COLO668 (cell line): ENCODE results near the gene RPL5.
"Not testable (repeated sequence)": the region's sequence is repeated elsewhere in the genome, so short reads cannot be mapped to it uniquely, and the experiment has no call there.

Source experiments
- DNase-seq: peaks from one replicate; lab custom pipeline; 2025; ENCODE audit not compliant: unreplicated experiment; lab: John Stamatoyannopoulos, UW

The RPL5 gene

DNA sequence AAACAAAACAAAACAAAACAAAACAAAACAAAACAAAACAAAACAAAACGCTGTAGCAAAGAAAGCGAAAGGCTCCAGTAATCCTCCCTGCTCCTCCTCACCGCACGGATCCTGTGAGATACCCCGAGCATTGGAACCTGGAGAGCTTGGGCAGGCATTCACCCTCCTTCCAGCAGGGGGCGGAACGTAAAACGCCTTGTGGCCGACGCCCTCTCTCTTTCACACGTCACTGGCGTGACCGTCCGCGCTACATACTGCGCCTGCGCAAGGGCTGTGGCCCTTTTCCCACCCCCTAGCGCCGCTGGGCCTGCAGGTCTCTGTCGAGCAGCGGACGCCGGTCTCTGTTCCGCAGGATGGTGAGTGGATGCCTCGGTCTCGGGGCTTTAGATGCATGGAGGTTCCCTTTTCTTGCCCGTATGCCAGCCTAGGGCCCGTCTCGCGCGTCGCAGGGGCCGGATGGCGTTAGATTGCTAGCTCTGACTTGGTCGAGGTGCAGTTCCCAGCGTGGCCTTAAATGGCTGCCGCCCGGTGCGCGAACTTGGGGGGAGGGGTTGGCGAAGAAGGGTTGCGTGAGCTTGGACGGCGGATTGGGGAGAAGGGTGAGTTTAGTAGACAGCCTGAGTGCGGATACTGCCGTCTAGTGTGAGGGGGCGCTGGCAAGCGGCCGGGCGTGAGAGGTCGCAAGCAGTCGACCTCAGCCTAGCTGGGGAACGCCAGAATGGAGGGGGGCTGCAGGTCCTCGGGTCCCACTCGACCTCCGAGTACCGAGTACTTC, at the start of gene RPL5:
Gene RPL5, plus strand, starts transcription at position 279 of the 775 bp plus-strand sequence. Its CDS starts 75 bp downstream, at position 354.
- DNase-seq, result peak; percentile 99

DNA sequence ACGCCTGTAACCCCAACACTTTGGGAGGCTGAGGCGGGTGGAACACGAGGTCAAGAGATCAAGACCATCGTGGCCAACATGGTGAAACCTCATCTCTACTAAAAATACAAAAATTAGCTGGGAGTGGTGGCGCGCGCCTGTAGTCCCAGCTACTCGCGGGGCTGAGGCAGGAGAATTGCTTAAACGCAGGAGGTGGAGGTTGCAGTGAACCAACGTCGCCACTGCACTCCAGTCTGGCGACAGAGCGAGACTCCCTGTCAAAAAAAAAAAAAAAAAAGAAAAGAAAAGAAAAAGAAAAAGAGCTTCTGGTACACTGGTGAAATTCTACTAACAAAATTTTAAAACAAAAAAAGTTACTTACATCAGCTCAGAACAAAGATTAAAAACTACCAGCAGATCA, 48.3 kb upstream of the RPL5 start:
- DNase-seq, result not testable (repeated sequence)

GRCh38 chr1:92784021-92784638, 47.7 kb upstream of the RPL5 start:
- DNase-seq, result no peak

DNA sequence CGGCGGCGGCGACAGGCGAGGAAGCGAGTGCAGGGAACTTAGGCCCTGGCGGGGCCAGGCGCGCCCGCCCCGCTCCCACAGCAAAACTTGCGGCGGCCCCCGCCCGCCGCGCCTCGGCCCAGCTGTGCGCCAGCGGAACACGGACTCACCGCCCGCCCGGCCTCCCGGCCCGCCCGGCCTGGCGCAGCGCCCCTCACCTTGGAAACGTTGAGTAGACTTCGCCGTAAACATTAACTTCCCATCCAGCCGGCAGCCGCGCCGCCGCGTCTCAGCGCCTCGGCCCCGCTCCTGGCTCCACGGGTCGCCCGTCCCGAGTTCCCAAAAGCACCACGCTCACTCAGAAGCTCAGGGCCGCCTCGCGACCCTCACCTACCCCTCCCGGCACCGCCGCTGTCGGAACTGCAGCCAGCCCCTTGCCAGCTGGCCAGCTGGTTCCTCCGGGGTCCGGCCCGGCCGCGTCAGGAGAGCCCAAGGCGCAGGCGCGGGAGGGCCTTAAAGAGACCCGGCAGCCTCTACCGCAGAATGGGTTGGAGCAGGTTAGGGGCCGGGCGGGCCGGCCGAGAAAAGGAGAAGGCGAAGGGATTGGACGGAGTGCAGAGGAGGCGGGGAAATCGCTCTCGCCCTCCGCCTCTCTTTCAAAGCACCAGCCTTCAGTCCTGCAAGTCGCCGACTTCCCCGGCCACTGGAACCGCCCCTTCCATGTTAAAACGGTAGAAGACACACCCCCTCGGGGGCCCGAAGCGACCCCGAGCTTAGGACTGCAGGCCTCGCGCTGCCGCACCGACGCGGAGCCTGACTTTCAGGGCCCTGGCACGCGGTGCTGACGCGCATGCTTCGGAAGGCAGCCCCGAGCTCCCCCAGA, 47.0 kb upstream of the RPL5 start, which contains the start of gene EVI5:
Gene EVI5, minus strand, starts transcription at position 470 of the 862 bp plus-strand sequence. CDS start 48,562 bp downstream, outside the sequence.
- peak; percentile 97 for DNase-seq

DNA sequence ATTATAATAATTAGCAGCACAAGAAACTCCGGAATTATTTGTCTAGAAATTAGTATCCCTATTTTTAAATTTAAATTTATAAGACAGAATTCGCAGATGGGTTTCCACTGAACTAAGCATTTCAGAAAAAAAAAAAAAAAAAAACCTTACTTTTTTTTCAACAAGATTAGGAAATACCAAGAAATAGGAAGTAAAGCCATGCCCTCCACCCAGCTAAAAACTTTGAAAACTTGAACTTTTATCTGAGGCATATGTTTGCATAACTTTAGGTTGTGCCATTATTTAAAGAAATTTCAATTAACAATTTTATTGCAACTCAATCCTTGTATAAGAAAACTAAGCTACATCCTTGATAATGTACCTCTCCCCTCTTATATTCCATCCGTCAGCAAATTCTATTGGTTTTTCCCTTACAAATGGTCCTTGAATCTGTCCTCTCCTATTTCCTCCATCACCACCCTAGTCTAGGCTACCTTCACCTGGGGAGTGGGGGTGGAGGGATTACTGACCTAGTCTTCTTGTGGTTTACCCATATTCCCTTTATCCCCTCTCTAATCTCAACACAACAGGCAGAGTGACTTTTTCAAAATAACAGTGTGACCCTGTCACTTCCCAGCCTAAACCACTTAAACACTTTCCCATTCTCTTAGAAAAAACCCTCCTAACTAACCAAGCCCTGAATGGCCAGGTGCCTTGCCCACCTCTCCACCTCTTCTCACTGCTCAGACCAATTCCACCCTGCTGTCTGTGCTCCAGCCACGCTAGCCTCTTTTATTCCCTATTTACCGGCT, 45.5 kb upstream of the RPL5 start:
- DNase-seq, result no peak

DNA sequence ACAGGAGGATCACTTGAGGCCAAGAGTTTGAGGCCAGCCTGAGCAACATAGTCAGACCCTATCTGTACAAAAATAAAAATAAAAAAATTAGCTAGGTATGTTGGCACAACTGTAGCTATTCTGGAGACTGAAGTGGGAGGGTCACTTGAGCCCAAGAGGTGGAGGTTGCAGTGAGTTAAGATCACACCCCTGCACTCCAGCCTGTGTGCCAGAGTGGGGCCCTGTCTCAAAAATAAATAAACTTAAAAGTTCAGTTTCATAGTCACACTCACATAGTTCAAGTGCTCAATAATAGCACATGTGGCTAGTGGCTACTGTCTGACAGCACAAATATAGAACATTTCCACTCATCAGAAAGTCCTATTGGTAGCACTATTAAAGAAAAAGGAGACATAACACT, 41.8 kb upstream of the RPL5 start:
- no peak for DNase-seq

DNA sequence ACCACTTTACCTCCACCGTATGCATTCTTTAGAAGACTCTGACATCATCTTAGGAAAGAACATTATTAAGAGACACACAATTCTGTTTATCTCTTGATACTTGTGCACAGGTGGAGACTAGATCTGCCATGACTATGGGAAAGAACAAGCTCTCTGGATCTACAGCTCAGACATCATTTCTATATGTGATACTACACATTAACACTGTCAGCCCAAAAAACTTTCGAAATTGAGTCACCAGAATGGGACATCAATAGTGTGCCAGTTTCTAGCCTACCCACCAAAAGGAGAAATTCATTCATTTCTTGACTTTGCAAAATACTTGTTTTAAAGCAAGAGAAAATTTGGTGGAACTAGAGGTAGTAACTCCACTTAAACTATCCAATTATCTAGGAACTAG, 41.0 kb upstream of the RPL5 start:
- DNase-seq, result no peak

- DNase-seq, result no peak
Measured at GRCh38 chr1:92791487-92792066, 40.3 kb upstream of the RPL5 start.

DNA sequence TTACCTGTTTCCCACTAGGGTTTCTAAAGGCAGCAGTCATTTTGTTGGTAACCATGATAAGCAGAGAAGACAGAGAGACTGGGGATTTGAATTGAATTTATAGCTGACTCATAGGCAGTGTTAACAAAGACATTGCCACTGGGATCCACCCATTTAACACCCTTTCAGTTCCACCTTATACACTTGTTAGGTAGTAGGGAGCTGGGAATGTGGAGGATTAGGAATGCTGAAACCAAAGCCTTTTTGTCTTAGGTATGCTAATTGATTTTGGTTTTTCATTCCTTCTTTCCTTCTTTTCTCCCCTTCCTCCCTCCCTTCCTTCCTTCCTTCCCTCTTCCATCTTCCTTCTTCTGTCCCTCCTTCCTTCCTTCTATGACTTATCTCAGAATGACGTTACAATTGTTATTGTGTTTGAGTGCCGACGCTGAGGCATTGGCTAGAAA, 39.5 kb upstream of the RPL5 start:
- DNase-seq, result no peak

DNA sequence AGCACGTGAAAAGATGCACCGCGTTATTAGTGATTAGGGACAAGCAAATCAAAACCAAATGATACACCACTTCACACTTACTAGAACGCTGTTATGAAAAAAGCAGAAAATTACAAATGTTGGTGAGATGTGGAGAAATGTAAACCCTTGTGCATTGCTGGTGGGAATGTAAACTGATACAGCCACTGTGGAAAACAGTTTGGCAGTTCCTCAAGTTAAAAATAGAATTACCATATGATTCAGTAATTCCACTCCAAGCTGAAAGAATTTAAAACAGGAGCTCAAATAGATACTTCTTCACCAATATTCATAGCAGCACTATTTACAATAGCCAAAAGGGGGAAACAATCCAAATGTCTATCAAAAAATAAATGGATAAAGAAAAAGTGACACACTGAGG, 36.7 kb upstream of the RPL5 start:
- DNase-seq, result no peak

GRCh38 chr1:92797297-92797696, 34.5 kb upstream of the RPL5 start:
- no peak for DNase-seq

DNA sequence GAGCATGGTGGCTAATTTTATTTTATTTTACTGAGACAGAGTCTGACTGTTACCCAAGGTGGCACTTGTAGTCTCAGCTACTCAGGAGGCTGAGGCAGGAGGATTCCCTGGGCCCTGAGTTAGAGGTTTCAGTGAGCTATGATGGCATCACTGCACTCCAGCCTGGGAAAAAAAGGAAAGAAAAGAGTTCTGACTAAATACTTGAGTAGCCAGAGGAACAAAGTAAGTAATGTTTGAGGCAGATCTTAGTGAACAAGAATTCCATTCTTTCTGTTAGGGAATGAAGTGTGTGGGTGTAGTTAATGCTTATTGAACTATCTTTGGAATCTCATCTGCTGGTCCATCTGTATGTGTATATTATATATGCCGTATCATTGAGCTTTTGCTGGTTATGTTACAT, 33.9 kb upstream of the RPL5 start:
- DNase-seq, result no peak

DNA sequence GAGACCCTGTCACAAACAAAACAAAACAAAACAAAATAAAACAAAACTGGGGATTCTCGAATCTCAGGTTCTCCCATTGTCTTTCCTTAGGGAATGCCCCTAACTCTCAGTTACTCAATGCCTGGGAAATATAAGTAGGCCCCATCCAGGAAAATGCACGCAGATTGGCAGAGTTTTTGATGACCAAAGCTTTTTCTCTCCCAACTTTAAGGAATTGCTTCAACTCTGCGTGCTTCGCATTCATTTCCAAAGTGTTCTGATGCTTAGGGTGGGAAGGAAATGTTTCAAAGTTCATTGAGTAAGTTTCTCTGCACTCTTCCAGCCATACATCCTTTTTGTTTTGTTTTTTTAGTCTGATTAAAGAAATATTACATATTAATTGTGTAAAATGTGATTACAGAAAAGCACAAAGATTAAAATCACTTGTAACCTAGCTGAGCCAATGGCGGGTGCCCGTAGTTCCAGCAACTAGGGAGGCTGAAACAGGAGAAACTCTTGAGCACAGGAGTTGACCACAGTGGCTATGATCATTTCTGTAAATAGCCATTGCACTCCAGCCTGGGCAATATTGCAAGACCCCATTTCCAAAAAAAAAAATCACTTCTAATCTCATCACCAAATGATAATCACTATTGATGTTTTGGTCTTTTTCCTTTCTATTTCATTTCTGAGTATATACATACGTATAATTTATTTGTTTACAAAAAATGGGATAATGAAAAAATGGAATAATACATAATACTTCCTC, 28.5 kb upstream of the RPL5 start:
- no peak for DNase-seq

DNA sequence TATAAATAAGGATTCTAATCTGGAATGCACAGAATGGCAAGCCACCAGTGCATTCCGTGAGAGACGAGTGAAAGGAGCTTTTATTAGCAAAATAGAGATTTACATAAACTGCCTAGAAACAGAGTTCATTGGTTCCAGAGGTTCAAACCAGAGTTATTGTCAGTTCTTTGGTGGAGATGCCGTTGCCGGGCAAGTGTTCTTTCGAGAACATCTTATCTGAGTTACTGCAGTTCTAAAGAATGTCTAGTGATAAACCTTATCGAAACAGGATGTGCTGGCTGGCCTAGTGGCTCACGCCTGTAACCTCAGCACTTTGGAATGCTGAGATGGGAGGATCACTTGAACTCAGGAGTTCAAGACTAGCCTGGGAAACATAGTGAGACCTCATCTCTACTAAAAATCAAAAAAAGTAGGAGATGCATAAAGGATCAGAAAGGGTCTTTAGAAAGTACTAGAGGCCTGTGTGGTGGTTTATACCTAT, 27.1 kb upstream of the RPL5 start:
- DNase-seq, result no peak

GRCh38 chr1:92805216-92805615, 26.6 kb upstream of the RPL5 start:
- no peak for DNase-seq

GRCh38 chr1:92808381-92808780, 23.5 kb upstream of the RPL5 start:
- DNase-seq, result no peak

DNA sequence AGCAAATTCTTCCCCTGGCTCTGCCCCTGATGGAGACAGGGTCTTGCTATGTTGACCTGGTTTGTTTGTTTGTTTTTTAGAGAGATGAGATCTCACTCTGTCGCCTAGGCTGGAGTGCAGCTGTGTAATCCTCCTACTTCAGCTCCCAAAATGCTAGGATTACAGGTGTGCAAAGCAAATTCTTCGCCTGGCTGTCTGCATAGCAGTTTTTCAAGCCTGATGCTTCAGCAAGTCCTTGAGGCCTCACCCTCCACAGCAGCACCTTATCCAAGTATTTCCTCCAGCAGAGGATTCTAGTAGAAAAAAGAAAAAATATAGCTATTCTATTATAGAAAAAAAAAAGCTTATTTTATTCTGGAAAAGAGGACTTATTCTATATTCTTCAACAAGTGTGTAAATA, 15.1 kb upstream of the RPL5 start:
- no peak for DNase-seq

GRCh38 chr1:92817137-92817697, 14.6 kb upstream of the RPL5 start:
- DNase-seq, result no peak
